NCI-H82 treated with DMSO at 0.1 percent for 48 hours (cell line): Measurements from ENCODE around the gene MYZAP.
"Not testable (repeated sequence)": the region's sequence is repeated elsewhere in the genome, so short reads cannot be mapped to it uniquely, and the experiment has no call there.

Experiments
- DNase-seq: peaks from one replicate; lab custom pipeline; 2025; ENCODE audit not compliant: unreplicated experiment; lab: John Stamatoyannopoulos, UW

The MYZAP gene

GRCh38 chr15:57591237-57591821 is 375 bp upstream of the MYZAP start:
- no peak for DNase-seq

- no peak for DNase-seq
Measured at GRCh38 chr15:57592426-57592825, 722 bp downstream of the MYZAP start.

GRCh38 chr15:57592836-57593420 is 1.2 kb downstream of the MYZAP start:
- DNase-seq = no peak

GRCh38 chr15:57594479-57594878 is 2.8 kb downstream of the MYZAP start:
- no peak for DNase-seq

- no peak for DNase-seq
Measured at GRCh38 chr15:57595011-57595866, 3.5 kb downstream of the MYZAP start.

- no peak for DNase-seq
Measured at GRCh38 chr15:57596301-57596855, 4.7 kb downstream of the MYZAP start.

GRCh38 chr15:57596978-57597377 is 5.3 kb downstream of the MYZAP start:
- no peak for DNase-seq

- no peak for DNase-seq
Measured at GRCh38 chr15:57597431-57597830, 5.7 kb downstream of the MYZAP start.

- no peak for DNase-seq
Measured at GRCh38 chr15:57598346-57598745, 6.6 kb downstream of the MYZAP start.

GRCh38 chr15:57599296-57599810 is 7.6 kb downstream of the MYZAP start:
- DNase-seq = no peak

GRCh38 chr15:57600197-57600596 is 8.5 kb downstream of the MYZAP start:
- no peak for DNase-seq

- no peak for DNase-seq
Measured at GRCh38 chr15:57604507-57604906, 12.8 kb downstream of the MYZAP start.

GRCh38 chr15:57605491-57605890 is 13.8 kb downstream of the MYZAP start:
- DNase-seq = no peak

GRCh38 chr15:57606048-57606447 is 14.3 kb downstream of the MYZAP start:
- no peak for DNase-seq

GRCh38 chr15:57606816-57607215 is 15.1 kb downstream of the MYZAP start:
- no peak for DNase-seq

GRCh38 chr15:57607570-57608000 is 15.9 kb downstream of the MYZAP start:
- DNase-seq = no peak

- no peak for DNase-seq
Measured at GRCh38 chr15:57609805-57610529, 18.3 kb downstream of the MYZAP start.

- no peak for DNase-seq
Measured at GRCh38 chr15:57611123-57611522, 19.4 kb downstream of the MYZAP start.

GRCh38 chr15:57611938-57612337 is 20.2 kb downstream of the MYZAP start:
- no peak for DNase-seq

- DNase-seq = no peak
Measured at GRCh38 chr15:57614241-57614640, 22.5 kb downstream of the MYZAP start.

- not testable (repeated sequence) for DNase-seq
Measured at GRCh38 chr15:57615951-57616496, 24.3 kb downstream of the MYZAP start.
